WTC11 (cell line): ENCODE results near the gene PHRF1. TPM values are rescaled to one million over a fixed set of nuclear protein-coding genes. Genes with fewer than 3 reads are reported as not detected.

ENCODE experiments used
- ATAC-seq: fragments of 200-7000 bp; cut with Tn5 transposase; 2 replicates; pipeline ENCODE4 v1.10.0; 2021; ENCODE audit warnings: mild to moderate bottlenecking, moderate library complexity
- CTCF ChIA-PET: fragments of 300-600 bp; sonication (Branson Sonifier 250); formaldehyde crosslinking; loops from one replicate; lab custom pipeline; 2021; ENCODE audit warnings: antibody characterized with exemption; lab: Charles Lee
- POLR2A ChIA-PET: fragments of 350-600 bp; sonication (Branson Sonifier 250); formaldehyde crosslinking; loops from one replicate; lab custom pipeline; 2021; ENCODE audit warnings: antibody characterized with exemption; lab: Charles Lee
- DNase-seq: peaks from one replicate; pipeline ENCODE4 v3.0.0; 2021; ENCODE audit warnings: low spot score
- H3K27ac Mint-ChIP-seq: 2 replicates; pipeline ENCODE4 v1.8.0; 2021; ENCODE audit warnings: mixed read lengths
- H3K27me3 Mint-ChIP-seq: 2 replicates; pipeline ENCODE4 v1.8.0; 2021; ENCODE audit warnings: low read depth, mild to moderate bottlenecking, moderate library complexity, mixed read lengths
- H3K36me3 Mint-ChIP-seq: 2 replicates; pipeline ENCODE4 v1.8.0; 2021; ENCODE audit warnings: mixed read lengths
- H3K4me1 Mint-ChIP-seq: 2 replicates; pipeline ENCODE4 v1.8.0; 2022; ENCODE audit warnings: mixed read lengths
- H3K4me3 Mint-ChIP-seq: 2 replicates; pipeline ENCODE4 v1.8.0; 2021; ENCODE audit warnings: mild to moderate bottlenecking, moderate library complexity, mixed read lengths
- H3K9me3 Mint-ChIP-seq: 2 replicates; pipeline ENCODE4 v1.8.0; 2021; ENCODE audit warnings: mixed read lengths
- EMX1 ChIP-seq: fragments of 250-450 bp; sonication (Bioruptor Pico); IDR thresholded peaks from 2 replicates; pipeline ENCODE4 v1.8.0; 2021; ENCODE audit warnings: mild to moderate bottlenecking
- ETV6 ChIP-seq: sonication (generic); formaldehyde crosslinking; IDR thresholded peaks from 2 replicates; pipeline ENCODE4 v1.8.1; 2022; ENCODE audit warnings: mild to moderate bottlenecking, missing genetic modification reagents
- FOXK1 ChIP-seq: sonication (generic); formaldehyde crosslinking; IDR thresholded peaks from 2 replicates; pipeline ENCODE4 v1.8.0; 2022; ENCODE audit warnings: mild to moderate bottlenecking, moderate library complexity, missing genetic modification reagents
- FOXP1 ChIP-seq: sonication (generic); formaldehyde crosslinking; IDR thresholded peaks from 2 replicates; pipeline ENCODE4 v1.8.0; 2022; ENCODE audit warnings: missing genetic modification reagents, mild to moderate bottlenecking, moderate library complexity, borderline replicate concordance
- FOXP4 ChIP-seq: sonication (generic); formaldehyde crosslinking; IDR thresholded peaks from 2 replicates; pipeline ENCODE4 v1.8.0; 2022; ENCODE audit warnings: mild to moderate bottlenecking, missing genetic modification reagents
- IRF2 ChIP-seq: sonication (generic); formaldehyde crosslinking; IDR thresholded peaks from 2 replicates; pipeline ENCODE4 v1.8.0; 2022; ENCODE audit warnings: low read depth, missing genetic modification reagents, borderline replicate concordance
- JUN ChIP-seq: sonication (generic); formaldehyde crosslinking; IDR thresholded peaks from 2 replicates; pipeline ENCODE4 v1.8.0; 2023; ENCODE audit warnings: mild to moderate bottlenecking, missing genetic modification reagents
- RORB ChIP-seq: fragments of 250-450 bp; sonication (Bioruptor Pico); IDR thresholded peaks from 2 replicates; pipeline ENCODE4 v1.9.0; 2021; ENCODE audit warnings: mild to moderate bottlenecking
- SOX15 ChIP-seq: fragments of 250-450 bp; sonication (Bioruptor Pico); IDR thresholded peaks from 2 replicates; pipeline ENCODE4 v1.9.0; 2021; ENCODE audit warnings: mild to moderate bottlenecking
- ZBTB43 ChIP-seq: sonication (generic); formaldehyde crosslinking; IDR thresholded peaks from 2 replicates; pipeline ENCODE4 v1.8.1; 2023; ENCODE audit warnings: mild to moderate bottlenecking, missing genetic modification reagents
- ZNF263 ChIP-seq: sonication (generic); formaldehyde crosslinking; IDR thresholded peaks from 2 replicates; pipeline ENCODE4 v1.8.1; 2022; ENCODE audit warnings: low read depth, mild to moderate bottlenecking, moderate library complexity, missing genetic modification reagents
- ZNF671 ChIP-seq: fragments of 250-450 bp; sonication (Bioruptor Pico); IDR thresholded peaks from 2 replicates; pipeline ENCODE4 v1.8.0; 2021; ENCODE audit warnings: mild to moderate bottlenecking
- ZSCAN18 ChIP-seq: fragments of 250-450 bp; sonication (Bioruptor Pico); IDR thresholded peaks from 2 replicates; pipeline ENCODE4 v2.1.2; 2022; ENCODE audit warnings: mild to moderate bottlenecking, moderate library complexity
- total RNA-seq: library from RNA; stranded (reverse); gene quantifications from 3 replicates; pipeline ENCODE4 v1.2.3, GENCODE V29; 2021
- TF ChIP-seq, protein P1 (sequence below): sonication (generic); formaldehyde crosslinking; IDR thresholded peaks from 2 replicates; pipeline ENCODE4 v1.8.0; 2023; ENCODE audit warnings: missing genetic modification reagents
- TF ChIP-seq, protein P2 (sequence below): fragments of 250-450 bp; sonication (Bioruptor Pico); IDR thresholded peaks from 2 replicates; pipeline ENCODE4 v1.9.0; 2021; ENCODE audit warnings: mild to moderate bottlenecking
- TF ChIP-seq, protein P3 (sequence below): sonication (generic); formaldehyde crosslinking; IDR thresholded peaks from 2 replicates; pipeline ENCODE4 v1.8.1; 2023; ENCODE audit warnings: mild to moderate bottlenecking, moderate library complexity, missing genetic modification reagents
- TF ChIP-seq, protein P4 (sequence below): sonication (generic); formaldehyde crosslinking; IDR thresholded peaks from 2 replicates; pipeline ENCODE4 v1.8.0; 2022; ENCODE audit warnings: missing genetic modification reagents

PHRF1 gene
- total RNA-seq, 1 experiment from 2014 or later, result 46.9 TPM

GRCh38 chr11:655036-655726 is 78.9 kb downstream of the PHRF1 start:
- H3K4me1 Mint-ChIP-seq, result no peaks in the 10 kb centered on the region
- H3K27ac Mint-ChIP-seq, result peak overlapping the region; percentile 45; the same call in 1 of the 2 replicates
- POLR2A ChIA-PET, result no interaction called here
- ATAC-seq, result no peak
- no peak overlapping the region for H3K4me3 Mint-ChIP-seq
- peaks cover 30% of the 10 kb centered on the region for H3K36me3 Mint-ChIP-seq
- DNase-seq, result no peak
- CTCF ChIA-PET, result no interaction called here
- H3K9me3 Mint-ChIP-seq, result no peaks in the 10 kb centered on the region
- no peaks in the 10 kb centered on the region for H3K27me3 Mint-ChIP-seq
- TF ChIP-seq FOXP4 (CRISPR knock-in tag) (no peak), JUN (CRISPR knock-in tag) (no peak), ETV6 (no peak), ZNF263 (no peak), FOXP1 (CRISPR knock-in tag) (no peak), EMX1 (no peak), RORB (CRISPR knock-in tag) (no peak), ZSCAN18 (no peak), ZBTB43 (no peak), SOX15 (CRISPR knock-in tag) (no peak), IRF2 (CRISPR knock-in tag) (no peak), FOXK1 (CRISPR knock-in tag) (no peak), ZNF671 (CRISPR knock-in tag) (no peak)
- TF ChIP-seq, protein P1, sequence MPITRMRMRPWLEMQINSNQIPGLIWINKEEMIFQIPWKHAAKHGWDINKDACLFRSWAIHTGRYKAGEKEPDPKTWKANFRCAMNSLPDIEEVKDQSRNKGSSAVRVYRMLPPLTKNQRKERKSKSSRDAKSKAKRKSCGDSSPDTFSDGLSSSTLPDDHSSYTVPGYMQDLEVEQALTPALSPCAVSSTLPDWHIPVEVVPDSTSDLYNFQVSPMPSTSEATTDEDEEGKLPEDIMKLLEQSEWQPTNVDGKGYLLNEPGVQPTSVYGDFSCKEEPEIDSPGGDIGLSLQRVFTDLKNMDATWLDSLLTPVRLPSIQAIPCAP (CRISPR knock-in tag), result no peak
- TF ChIP-seq, protein P2, sequence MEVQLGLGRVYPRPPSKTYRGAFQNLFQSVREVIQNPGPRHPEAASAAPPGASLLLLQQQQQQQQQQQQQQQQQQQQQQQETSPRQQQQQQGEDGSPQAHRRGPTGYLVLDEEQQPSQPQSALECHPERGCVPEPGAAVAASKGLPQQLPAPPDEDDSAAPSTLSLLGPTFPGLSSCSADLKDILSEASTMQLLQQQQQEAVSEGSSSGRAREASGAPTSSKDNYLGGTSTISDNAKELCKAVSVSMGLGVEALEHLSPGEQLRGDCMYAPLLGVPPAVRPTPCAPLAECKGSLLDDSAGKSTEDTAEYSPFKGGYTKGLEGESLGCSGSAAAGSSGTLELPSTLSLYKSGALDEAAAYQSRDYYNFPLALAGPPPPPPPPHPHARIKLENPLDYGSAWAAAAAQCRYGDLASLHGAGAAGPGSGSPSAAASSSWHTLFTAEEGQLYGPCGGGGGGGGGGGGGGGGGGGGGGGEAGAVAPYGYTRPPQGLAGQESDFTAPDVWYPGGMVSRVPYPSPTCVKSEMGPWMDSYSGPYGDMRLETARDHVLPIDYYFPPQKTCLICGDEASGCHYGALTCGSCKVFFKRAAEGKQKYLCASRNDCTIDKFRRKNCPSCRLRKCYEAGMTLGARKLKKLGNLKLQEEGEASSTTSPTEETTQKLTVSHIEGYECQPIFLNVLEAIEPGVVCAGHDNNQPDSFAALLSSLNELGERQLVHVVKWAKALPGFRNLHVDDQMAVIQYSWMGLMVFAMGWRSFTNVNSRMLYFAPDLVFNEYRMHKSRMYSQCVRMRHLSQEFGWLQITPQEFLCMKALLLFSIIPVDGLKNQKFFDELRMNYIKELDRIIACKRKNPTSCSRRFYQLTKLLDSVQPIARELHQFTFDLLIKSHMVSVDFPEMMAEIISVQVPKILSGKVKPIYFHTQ (CRISPR knock-in tag), result no peak
- TF ChIP-seq, protein P3, sequence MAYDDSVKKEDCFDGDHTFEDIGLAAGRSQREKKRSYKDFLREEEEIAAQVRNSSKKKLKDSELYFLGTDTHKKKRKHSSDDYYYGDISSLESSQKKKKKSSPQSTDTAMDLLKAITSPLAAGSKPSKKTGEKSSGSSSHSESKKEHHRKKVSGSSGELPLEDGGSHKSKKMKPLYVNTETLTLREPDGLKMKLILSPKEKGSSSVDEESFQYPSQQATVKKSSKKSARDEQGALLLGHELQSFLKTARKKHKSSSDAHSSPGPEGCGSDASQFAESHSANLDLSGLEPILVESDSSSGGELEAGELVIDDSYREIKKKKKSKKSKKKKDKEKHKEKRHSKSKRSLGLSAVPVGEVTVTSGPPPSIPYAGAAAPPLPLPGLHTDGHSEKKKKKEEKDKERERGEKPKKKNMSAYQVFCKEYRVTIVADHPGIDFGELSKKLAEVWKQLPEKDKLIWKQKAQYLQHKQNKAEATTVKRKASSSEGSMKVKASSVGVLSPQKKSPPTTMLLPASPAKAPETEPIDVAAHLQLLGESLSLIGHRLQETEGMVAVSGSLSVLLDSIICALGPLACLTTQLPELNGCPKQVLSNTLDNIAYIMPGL (CRISPR knock-in tag), result no peak
- TF ChIP-seq, protein P4, sequence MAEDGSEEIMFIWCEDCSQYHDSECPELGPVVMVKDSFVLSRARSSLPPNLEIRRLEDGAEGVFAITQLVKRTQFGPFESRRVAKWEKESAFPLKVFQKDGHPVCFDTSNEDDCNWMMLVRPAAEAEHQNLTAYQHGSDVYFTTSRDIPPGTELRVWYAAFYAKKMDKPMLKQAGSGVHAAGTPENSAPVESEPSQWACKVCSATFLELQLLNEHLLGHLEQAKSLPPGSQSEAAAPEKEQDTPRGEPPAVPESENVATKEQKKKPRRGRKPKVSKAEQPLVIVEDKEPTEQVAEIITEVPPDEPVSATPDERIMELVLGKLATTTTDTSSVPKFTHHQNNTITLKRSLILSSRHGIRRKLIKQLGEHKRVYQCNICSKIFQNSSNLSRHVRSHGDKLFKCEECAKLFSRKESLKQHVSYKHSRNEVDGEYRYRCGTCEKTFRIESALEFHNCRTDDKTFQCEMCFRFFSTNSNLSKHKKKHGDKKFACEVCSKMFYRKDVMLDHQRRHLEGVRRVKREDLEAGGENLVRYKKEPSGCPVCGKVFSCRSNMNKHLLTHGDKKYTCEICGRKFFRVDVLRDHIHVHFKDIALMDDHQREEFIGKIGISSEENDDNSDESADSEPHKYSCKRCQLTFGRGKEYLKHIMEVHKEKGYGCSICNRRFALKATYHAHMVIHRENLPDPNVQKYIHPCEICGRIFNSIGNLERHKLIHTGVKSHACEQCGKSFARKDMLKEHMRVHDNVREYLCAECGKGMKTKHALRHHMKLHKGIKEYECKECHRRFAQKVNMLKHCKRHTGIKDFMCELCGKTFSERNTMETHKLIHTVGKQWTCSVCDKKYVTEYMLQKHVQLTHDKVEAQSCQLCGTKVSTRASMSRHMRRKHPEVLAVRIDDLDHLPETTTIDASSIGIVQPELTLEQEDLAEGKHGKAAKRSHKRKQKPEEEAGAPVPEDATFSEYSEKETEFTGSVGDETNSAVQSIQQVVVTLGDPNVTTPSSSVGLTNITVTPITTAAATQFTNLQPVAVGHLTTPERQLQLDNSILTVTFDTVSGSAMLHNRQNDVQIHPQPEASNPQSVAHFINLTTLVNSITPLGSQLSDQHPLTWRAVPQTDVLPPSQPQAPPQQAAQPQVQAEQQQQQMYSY (CRISPR knock-in tag), result no peak
